Measurements from ENCODE around the gene STK4.
"Not testable (repeated sequence)": the region's sequence is repeated elsewhere in the genome, so short reads cannot be mapped to it uniquely, and the experiment has no call there.

STK4 gene

DNA sequence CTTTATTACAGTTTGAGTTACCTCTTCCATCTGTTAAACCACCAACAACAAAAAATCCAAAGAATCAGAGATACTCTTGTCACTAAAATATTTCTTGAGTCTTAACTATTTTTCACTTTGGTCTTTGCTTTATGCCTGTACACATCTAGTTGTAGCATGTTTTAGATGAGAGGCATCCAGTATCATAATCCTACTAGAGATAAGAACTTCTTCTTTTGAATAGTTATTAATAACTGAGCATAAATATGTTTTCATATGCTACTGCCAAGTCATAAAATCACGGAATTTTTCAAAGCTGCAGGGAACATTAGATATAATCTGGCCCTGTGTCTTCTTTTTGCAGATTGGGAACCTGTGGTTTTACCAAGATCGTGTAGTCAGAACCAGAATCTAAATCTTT, 55.3 kb downstream of the STK4 start:
- DNase-seq (ENCODE audit: low spot score): no peak
- no peak for FAIRE-seq

DNA sequence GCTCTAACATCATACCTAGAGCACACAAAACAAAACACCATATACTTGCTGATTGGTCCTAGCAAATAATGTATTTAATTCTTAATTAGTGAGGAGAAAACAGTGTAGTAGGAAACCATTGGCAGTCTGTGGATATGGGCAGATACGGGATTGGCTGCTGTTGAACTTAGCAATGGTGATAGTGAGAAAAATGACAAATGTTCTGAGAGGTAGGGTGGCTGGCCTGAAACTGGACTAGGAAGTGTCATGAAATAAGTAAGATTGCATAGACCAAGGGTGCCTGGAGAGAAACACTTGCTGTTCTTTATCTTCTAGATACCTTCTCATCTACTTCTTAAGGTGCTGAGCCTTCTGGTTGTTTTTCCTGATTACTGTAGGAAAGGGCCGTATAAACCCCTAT, 56.8 kb downstream of the STK4 start:
- not testable (repeated sequence) for FAIRE-seq; DNase-seq (ENCODE audit: low spot score)

DNA sequence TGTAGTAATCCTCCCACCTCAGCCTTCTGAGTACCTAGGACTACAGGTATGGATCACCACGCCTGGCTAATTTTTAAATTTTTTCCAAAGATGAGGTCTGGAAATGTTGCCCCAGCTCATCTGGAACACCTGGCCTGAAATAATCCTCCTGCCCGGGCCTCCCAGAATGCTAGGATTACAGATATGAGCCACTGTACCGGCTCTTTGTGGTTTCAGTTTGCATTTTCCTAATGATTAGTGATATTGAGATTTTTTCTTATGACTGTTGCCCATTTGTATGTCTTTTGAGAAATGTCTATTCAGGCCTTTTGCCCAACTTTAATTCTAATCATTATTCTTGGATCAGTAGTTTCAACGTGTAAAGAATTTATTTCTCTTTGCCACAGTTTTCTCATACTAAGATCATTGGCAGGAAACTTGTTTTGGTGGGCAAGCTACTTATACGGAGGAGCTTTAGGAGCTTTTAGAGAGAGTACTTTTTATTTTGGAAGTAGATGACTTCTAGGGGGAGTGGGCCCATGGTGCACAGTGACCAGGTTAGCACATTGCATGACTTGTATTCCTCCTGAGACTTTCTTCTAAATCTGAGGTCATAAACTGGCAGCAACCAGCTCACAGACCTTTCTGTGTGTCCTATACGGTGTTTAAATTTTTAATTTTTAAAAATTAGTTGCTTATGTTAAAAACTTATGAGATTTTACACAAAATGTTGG, 62.3 kb downstream of the STK4 start:
- FAIRE-seq (no peak), DNase-seq (ENCODE audit: low spot score) (no peak)

DNA sequence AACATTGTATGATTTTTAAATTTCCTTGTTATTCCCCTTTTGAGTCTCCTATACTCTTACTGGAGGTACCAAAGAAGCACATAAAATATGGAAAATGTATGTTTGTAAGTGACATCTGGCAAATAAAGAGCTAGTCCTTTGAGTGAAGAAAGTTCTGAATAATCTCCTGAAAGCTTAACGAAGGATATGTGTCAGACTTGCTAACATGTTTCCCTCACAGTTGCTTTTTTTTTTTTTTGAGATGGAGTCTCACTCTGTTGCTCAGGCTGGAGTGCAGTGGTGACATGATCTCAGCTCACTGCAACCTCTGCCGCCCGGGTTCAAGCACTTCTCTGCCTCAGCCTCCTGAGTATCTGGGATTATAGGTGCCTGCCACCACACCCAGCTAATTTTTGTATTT, 63.6 kb downstream of the STK4 start:
- no peak for FAIRE-seq
- DNase-seq (ENCODE audit: low spot score): no peak

DNA sequence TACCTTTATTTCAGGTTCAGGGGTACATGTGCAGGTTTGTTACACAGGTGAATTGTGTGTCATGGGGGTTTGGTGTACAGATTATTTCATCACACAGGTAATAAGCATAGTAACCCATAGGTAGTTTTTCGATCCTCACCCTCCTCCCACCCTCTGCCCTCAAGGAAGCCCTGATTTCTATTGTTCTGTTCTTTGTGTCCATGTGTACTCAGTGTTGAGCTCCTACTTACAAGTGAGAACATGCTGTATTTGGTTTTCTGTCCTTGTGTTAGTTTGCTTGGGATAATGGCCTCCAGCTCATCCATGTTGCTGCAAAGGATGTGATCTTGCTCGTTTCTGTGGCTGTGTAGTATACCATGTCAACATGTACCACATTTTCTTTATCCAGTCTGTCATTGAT, 66.0 kb downstream of the STK4 start:
- no peak for FAIRE-seq
- no peak for DNase-seq (ENCODE audit: low spot score)

DNA sequence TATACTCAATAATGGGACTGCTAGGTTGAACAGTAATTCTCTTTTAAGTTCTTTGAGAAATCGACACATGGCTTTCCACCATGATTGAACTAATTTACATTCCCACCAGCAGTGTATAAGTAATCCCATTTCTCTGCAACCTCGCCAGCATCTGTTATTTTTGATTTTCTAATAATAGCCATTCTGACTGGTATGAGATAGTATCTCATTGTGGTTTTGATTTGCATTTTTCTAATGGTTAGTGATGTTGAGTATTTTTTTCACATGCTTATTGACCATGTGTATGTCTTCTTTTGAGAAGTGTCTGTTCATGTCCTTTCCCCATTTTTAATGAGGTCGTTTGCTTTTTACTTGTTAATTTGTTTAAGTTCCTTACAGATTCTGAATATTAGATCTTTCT, 66.5 kb downstream of the STK4 start:
- DNase-seq (ENCODE audit: low spot score) (no peak), FAIRE-seq (no peak)

DNA sequence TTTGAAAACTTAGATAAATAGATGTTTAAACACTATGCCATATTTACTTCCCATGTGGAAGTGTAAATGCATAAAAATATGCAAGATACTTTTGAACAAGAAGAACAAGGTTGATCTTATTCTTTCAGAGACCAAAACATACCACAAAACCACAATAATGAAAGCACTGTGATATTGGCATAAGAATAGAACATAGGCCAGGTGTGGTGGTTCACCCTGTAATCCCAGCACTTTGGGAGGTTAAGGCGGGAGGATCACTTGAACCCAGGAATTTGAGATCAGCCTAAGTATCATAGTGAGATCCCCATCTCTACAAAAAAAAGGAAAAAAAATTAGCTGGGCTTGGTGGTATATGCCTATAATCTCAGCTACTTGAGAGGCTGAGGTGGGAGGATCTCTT, 68.1 kb downstream of the STK4 start:
- FAIRE-seq: no peak

DNA sequence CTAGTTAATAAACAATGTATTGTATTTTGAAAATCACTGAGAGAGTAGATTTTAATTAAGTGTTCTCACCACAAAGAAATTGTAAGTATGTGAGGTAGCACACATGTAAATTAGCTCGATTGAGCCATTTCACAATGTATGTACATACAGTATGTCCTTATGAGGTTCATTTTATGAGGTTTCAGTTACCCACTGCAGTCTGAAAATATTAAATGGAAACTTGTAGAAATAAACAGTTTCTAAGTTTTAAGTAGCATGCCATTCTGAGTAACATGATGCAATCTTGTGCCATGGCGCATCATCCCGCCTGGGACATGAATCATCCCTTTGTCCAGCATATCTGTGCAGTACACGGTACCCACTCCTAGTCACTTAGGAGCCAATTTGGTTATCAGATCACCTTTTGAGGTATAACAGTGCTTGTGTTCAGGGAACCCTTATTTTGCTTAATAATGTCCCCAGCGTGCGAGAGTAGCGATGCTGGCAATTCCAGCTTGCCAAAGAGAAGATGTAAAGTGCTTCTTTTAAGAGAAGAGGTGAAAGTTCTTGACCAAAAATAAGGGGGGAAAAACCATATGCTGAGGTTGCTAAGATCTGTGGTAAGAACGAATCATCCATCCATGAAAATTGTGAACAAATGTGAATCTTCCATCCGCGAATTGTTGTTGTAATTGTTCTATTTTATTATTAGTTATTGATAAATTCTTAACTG, 69.9 kb downstream of the STK4 start:
- DNase-seq (ENCODE audit: low spot score) (peak; percentile 52), FAIRE-seq (no peak)

More for the DNA sequence above, 68.1 kb downstream of the STK4 start:
- no peak for DNase-seq (ENCODE audit: low spot score)

DNA sequence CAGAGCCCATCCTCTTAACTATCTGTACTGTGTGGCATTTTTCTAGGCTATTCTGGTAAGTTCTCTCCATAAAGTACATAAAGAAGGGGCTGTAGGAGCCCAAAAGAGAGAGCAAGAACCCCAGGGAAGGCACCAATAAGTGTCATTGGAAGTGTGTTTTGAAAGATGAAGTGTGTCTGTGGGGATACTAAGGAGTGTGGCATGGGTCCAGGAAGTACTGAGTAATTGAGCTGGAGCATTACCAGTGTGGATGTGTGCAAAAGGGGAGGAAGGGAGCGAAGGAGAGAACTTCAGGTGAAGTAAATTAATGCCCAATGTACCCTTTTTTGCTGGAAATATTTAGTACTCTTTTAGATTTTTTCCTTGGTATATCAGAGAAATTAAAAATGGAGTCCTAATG, 70.7 kb downstream of the STK4 start:
- FAIRE-seq (no peak), DNase-seq (ENCODE audit: low spot score) (no peak)

DNA sequence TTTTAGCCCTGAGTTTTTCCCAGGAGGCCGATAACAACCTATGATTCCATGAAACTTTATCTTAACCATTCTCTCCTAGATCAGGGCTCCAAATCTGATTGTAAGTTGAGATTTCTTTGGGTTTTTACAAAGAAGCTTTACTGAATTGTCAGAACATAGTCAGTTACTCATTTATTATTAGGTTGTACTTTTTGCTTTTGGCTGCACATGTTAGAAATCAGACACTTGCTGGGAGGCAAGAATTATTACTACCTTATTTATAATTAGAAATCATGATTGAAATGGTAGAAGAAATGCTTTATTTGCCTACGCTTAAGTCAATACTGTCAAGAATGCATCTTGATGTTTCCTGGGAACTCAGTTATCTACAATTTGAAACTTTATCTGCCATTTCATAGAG, 71.3 kb downstream of the STK4 start:
- DNase-seq (ENCODE audit: low spot score) (no peak), FAIRE-seq (no peak)

DNA sequence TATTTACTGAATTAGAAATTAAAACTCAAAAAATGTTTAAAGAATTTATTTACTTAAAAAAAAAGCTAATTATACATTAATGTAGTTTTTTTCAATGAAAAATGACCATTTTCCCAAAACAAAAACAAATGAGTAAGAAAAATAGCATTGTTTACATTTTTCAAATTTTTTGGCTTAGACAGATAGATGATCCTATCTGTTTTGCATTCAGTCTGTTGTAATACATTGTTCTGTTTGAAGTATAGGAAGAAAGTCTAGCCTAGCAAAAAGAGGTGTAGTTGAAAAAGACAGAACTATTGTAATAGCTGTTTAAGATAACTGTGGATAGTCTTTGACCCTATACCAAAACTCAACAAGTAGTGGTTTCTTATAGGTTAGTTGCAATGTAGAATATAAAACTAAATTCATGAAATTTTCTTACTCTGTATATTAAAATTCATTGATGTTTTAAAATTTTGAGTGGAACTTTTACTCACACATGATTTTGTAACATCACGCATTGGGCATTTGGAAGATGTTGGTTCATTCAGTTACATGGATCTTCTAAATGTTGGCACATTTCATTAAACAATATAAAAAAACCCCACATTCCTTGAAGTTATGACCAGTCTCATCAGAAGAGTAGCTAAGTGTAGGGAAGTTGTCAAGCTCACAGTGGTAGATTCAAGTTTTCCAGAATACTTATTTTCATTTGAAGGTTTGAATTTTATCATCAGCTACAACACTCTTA, 72.6 kb downstream of the STK4 start:
- DNase-seq (ENCODE audit: low spot score) (no peak), FAIRE-seq (no peak)

DNA sequence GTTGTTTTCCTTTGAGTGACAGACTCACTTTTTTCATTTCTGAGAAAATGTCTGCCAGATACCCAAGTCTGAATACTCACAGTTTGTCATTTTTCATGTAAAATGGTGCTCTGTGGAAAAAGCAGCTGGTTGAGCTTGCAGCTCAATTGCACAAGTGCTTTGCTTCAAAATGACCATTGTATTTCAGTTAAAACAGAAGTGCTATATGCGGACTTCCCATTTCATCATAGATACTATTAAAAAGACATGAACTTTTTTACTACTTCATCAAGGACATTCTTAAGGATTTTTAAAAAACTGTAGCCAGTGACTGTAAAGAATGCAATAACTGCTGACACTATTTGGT, 73.1 kb downstream of the STK4 start:
- FAIRE-seq: no peak

DNA sequence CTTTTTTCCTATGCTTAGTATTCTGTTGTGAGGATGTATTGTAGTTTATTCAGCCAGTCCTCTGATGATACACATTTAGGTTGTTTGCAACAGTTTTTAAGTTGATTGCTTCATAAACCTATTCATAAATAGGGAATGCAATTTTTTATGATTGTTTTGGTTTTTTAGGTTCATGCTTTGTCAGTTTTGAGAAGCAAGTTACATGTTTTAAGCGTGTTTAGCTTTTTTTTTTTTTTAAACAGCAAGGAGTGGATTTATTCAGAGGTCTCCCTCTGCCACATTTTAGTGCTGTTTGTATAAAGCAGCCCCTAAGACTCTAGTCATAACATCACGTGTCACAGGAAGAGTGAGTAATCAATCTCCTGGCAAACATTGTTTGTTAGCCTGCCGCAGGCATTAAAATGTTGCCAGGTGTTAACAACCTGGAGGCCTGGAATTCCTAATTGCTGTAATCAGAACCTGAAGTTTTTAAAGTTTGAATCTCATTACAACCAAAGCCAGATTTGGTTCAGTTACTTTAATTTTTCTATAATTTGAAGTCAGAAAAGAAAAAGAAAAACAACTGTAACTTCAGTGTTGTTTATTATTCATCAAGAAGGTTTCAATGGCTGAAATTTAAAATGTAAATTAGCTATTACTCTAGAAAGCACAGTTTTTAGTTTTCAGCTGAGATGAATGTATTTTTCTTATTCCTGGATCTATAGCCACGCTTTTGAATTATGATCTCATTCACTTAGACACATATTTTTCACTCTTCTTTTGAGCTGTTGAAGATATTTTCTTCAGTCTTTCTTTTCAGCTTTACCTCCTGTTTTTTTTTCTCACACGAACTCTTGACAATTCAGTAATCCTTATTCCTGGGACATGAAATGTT, 75.4 kb downstream of the STK4 start:
- FAIRE-seq: no peak
- no peak for DNase-seq (ENCODE audit: low spot score)

More for the DNA sequence above, 73.1 kb downstream of the STK4 start:
- no peak for DNase-seq (ENCODE audit: low spot score)

DNA sequence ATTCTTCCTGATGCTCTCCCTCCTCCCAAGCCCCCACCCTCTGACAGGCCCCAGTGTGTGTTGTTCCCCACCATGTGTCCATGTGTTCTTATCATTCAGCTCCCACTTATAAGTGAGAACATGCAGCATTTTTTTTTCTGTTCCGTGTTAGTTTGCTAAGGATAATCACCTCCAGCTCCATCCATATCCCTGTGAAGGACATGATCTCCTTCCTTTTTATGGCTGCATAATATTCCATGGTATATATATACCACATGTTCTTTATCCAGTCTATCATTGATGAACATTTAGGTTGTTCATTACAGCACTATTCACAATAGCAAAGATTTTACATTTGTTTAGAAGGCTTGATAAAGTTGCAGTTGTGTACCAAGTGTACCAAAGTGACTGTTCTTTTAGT, 76.7 kb downstream of the STK4 start:
- DNase-seq (ENCODE audit: low spot score): no peak
- FAIRE-seq: no peak

DNA sequence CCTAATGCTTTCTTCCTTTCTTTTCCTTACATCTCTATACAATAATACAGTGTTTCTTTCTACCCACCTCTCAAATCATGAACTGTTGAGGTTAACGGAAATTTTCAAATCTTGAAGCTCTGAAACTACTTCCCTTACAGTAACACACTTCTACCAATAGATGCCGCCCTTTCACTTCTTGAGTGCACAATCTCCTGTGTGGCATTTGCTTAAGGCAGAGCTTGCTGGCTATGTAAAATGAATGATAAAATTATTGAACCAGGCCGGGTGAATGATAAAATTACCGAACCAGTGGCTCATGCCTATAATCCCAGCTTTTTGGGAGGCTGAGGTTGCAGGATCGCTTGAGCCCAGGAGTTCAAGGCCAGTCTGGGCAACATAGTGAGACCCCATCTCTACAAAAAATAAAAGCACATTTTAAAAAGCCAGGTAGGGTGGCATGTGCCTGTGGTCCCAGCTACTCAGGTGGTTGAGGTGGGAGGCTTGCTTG, 77.8 kb downstream of the STK4 start:
- peak; percentile 83 for FAIRE-seq
- DNase-seq (ENCODE audit: low spot score): peak; percentile 62

DNA sequence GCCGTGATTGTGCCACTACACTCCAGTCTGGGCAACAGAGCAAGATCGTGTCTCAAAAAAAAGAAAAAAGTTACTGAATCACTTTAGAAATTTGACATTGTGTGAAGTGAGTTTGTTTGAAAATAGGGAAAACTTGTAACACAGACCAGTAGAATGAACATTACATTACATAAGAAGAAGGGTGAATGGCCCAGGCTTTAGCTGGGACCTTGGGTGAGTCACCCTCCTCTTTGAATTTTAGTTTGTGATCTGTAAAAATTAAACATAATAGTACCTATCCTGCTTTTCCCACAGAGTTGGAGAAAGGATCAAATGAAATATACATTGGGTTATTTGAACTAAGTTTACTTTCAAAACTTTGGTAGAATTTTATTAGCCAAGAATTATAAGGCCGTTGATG, 78.3 kb downstream of the STK4 start:
- FAIRE-seq (no peak), DNase-seq (ENCODE audit: low spot score) (no peak)

DNA sequence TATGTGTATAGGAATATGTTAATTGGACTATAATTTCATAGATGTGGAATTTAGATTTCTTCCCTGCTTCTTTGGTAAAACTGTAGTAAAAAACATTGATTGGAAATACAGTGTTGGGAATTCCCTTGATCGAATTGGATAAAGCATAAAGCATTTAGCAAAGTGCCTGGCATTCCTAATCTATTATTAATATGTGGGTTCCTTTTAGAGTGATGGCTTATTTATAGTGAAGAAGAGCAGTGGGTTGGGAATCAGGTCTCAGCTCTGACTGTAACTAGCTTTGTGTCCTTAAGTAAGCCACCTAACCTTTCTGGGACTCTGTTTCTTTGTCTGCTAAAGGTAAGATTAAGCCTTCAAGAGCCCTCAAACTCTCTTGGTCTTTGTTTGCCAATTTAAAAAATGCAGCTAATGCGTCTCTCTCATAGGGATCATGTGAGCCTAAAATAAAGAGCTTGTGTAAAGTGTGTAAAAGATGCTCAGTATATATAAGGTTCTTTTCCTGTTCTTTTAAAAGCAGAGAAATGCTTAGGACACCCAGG, 81.3 kb downstream of the STK4 start:
- FAIRE-seq (no peak), DNase-seq (ENCODE audit: low spot score) (no peak)

DNA sequence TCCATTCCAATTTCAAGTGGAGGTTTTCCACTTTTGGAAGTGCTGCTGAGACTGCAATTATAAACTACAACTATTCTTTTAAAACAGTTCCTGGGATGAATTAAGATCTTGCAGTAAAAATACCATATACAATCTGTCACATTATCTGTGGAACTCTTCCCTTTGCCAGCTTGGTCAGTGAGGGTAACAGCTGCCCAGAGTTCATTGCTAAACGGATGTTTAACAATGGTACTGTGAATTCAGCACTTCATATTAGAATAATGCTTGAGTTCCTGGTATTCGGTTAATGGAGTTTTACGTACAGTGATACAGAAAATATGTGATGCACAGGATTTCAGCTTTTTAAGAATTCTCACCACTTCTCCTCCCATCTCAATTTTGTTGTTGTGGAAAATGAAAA, 83.1 kb downstream of the STK4 start:
- FAIRE-seq: no peak
- no peak for DNase-seq (ENCODE audit: low spot score)

DNA sequence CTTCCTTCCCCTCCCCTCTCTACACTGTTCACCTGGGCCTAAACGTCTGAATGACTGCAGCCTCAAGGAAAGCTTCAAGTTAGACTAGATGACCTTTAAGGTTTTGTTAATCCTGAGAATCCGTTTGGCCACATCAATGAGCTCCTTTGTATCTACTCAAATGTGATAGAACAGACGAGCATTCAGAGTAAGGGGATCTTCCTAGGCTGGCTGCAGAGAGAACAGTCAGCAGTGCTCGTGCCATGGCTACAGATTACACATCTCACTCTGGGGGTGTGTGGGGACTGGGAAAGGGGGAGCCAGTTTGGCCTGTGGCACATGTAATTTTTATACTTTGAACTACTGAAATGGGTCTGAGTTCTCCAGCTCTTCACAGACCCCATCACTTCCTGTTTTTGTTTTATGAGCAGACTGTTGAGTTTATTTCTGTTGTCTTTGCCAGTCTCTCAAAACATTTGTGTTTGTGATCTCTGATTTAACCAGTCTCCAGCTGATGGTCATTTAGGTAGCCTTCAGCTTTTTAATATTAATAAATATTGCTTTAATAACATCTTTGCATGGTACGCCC, 83.7 kb downstream of the STK4 start:
- DNase-seq (ENCODE audit: low spot score): no peak
- no peak for FAIRE-seq

DNA sequence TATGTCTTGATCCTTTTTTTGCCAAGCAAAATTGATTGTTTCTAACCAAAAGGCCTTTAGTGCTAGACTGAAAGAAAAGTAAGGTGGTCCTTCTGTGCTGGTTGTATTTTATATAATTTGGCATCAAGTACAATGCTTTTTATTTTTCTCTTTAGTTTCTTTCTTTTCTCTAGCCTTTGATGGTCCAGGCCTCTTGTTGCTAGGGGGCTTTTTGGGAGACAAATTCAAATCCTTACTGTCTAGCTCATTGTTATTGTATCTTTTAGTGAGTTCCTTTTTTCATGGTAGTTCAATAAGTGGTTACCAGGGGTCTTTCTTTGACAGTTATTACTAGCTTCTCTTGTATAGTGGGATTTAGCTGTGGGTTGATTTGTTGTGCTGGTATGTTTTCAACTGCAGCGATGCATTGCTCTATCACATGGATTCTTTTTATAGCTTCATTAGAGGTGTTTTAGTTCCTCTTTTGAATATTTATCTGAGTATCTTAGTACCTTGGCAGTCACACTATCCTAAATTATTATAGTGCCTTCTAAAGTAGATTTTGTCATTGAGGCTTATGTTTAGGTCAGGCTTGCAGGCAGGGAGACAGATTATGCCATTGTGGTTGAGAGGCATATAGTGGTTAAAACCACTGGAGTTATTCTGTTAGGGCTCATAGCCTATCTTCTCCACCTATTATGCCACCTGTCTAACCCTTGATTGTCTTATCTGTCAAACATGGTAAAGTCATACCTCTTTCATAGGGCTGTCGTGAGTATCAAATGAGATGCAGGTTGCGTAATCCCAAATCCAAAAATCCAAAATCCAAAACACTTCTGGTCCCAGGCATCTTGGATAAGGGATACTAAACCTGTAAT, 85.1 kb downstream of the STK4 start:
- no peak for FAIRE-seq

More for the DNA sequence above, 85.1 kb downstream of the STK4 start:
- no peak for DNase-seq (ENCODE audit: low spot score)
